Ureter (tissue), 1 donor: ENCODE results near the gene ZBTB7C. TPM values are rescaled to one million over a fixed set of nuclear protein-coding genes. Genes with fewer than 3 reads are reported as not detected.

Experiments
- DNase-seq: peaks from one replicate; pipeline ENCODE4 v3.0.0-alpha.2; 2020; ENCODE audit warnings: low spot score
- total RNA-seq: library from RNA; stranded (reverse); gene quantifications from one replicate; pipeline ENCODE4 v1.2.4, GENCODE V29; 2023
- donor health status: DM: yes; HTN: yes; CAD: no.

Gene ZBTB7C
- total RNA-seq, 1 donor from 2014 or later: 72.1 TPM

DNA sequence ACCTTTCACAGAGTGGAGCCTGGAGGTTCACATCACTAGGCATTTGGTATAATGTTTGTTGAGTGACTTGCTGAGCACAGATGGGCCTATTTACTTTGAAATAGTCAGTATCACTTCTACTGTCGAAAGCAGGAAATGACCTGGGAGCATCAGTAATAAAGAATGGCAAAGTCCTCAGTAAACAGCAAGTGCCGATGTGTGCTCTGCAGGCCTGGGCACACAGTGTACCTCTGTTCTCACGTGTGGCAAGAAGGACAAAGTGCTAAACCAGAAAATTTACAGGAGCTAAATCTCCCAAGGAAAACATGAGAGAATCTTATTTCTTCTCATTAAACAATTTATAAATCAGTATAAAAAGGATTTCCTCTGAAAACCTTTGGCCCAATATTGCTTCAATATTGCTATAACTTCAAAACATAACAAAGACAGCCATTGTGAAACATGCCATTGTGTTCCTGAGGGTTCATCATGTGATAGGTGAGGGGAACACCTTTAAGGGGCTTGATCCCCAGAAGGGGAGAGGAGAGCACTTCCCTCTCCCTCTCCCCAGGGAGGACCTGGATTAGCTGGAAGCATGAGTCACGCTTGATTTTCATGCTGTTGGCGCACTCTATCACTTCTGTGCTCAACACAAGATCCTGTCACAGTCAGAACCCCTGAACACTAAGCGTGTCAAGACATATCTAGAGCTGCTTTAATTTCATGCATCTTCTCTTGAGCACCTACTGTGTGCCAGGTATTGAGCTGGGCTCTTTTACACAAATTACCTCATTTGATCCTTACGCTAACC lies 347.2 kb downstream of the ZBTB7C start:
- DNase-seq: no peak

DNA sequence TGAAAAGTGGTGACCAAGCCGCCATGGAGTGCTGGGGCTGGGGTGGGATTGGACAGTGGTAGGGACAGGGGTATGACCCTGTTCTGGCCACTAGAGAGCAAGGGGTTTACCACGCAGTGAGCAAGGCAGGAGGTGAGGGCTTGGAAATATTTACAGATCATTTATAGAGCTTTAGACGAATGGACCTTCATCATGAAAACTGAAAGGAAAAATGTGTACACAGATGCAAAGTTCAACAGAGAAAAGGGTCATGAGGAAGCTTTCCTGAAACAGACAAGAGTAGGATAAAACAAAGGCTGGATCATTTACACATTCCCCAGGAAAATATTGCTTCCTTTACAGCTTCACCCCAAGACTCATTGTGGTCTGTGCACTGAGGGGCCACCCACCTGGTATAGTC lies 348.2 kb downstream of the ZBTB7C start:
- no peak for DNase-seq

GRCh38 chr18:48060346-48060745 lies 348.8 kb downstream of the ZBTB7C start:
- DNase-seq: no peak

DNA sequence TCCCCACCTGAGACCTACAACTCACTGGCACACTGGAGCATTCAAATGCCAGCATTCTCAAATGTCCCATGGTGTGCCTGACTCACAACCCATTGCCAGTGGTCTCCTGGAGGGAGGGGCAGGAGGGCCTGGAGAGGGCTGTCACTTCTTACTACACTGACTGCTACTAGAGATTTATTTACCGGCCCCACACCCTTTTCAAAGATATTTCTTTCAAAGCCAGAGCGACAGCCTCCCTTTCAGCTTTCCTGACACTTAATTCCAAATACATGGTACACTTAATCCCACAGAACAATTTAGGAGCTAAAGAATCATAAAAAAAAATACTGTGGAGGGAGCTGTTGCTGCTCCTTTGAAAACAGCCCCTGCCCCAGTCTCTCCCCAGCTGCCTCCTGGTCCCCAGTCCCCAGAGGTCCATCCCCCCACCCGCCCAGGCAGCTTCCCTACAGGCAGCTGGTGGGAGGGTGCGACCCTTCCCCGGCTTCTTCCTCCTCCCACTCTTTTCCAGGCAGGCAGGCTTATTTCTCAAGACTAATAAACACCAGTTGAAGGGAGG lies 349.6 kb downstream of the ZBTB7C start:
- DNase-seq: no peak

GRCh38 chr18:48058486-48058885 lies 350.7 kb downstream of the ZBTB7C start:
- no peak for DNase-seq

GRCh38 chr18:48057018-48057417 lies 352.2 kb downstream of the ZBTB7C start:
- DNase-seq: no peak

GRCh38 chr18:48055351-48055750 lies 353.8 kb downstream of the ZBTB7C start:
- no peak for DNase-seq

- peak; percentile 81 for DNase-seq
Observed at GRCh38 chr18:48053881-48054816, 355.0 kb downstream of the ZBTB7C start.

DNA sequence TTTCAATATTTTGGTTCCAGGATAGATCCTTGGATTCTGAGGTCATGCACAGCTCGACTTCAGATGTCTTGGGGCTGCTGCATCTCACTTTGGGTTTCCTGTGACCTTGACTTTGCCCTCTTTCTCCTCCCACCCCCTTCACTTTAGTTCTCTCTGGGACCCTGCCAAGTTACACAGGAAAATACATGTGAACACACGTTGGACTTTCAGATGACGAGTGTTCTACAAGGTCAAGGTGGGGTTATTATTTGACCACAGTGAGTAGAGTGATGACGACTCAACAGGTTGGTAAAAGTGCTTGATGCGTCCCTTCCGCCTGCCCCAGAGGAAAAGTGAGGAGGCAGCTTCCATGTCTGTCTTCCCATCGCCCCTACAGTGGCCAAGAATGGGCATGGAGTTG lies 356.3 kb downstream of the ZBTB7C start:
- no peak for DNase-seq

GRCh38 chr18:48051945-48052840 lies 357.0 kb downstream of the ZBTB7C start:
- no peak for DNase-seq

- peak; percentile 76 for DNase-seq
Observed at GRCh38 chr18:48050176-48050575, 359.0 kb downstream of the ZBTB7C start.

GRCh38 chr18:48049757-48050156 lies 359.4 kb downstream of the ZBTB7C start:
- no peak for DNase-seq

DNA sequence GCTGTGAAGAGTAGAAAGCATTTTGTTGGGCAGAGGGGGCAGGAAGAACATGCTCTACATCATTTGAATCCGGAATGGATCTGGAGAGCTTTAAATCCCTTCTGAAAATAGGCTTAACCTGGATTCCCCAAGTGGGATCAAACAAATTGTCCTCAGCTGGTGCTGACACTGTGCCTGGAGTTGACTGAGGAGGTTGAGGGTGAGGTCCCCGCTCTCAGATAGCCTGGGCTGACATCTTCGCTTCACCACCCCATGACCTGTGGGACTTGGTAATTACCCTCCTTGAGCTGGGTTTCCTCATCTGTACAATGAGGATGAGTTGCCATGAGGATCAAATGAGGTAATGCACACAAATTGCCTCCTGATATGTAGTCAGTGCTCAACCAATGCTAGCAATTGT lies 360.9 kb downstream of the ZBTB7C start:
- DNase-seq: no peak

DNA sequence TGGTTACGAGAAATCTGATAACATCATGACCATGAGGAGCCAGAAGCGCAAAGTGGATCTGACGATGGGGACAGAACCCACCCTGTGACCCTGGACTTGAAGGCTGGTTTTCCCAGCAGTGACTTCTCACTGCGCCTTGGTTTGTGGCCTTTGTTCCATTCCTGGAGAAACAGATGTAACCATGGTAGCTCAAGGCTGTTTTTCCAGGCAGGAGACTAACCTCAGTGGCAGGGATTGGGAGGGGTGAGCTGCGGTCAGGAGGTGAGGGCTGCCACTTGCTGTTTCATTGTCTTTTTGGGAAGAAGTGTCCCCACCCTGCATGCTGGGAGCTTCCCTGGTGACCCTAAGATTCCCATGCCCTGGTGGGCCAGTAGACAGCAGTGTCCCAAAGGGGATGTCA lies 362.3 kb downstream of the ZBTB7C start:
- no peak for DNase-seq

DNA sequence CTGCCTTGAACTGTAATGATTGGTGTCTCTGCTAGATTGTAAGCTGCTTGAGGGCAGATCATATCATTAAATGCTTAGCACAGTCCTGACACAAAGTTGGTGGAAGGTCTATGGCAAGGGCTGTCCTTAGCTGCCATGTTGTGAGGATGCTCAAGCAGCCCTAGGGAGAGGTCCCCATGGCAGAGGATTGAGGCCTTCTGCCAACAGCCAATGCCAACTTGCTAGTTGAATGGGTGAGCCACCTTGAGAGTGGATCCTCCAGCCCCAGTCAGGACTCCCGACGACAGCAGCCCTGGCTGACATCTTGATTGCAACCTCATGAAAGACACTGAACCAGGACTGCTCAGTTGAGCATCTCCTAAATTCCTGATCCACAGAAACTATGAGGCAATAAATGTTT lies 363.4 kb downstream of the ZBTB7C start:
- DNase-seq: no peak

DNA sequence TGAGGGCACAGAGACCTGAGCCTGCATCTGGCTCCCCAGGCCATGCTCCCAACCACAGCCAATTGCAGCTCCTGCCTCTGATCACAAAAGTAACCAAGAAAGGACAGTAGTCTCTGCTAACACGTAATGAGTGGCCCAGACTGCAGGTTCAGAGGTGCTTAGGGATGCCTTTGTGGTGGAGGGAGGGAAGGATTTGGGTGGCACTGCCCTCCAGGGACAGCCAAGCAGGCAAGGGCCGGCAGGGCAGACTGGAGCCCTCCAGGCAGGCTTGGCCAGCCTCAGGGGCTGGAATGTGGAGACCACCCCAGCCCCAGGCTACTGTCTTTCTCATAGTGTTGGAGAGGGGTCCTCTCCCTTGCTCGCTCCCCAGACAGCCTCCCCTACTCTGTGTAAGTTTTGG lies 364.2 kb downstream of the ZBTB7C start:
- no peak for DNase-seq

GRCh38 chr18:48043166-48043565 lies 366.0 kb downstream of the ZBTB7C start:
- no peak for DNase-seq

- DNase-seq: no peak
Observed at GRCh38 chr18:48042431-48042830, 366.8 kb downstream of the ZBTB7C start.

GRCh38 chr18:48040457-48041110 lies 368.6 kb downstream of the ZBTB7C start:
- no peak for DNase-seq

GRCh38 chr18:48039769-48040215 lies 369.4 kb downstream of the ZBTB7C start:
- no peak for DNase-seq

DNA sequence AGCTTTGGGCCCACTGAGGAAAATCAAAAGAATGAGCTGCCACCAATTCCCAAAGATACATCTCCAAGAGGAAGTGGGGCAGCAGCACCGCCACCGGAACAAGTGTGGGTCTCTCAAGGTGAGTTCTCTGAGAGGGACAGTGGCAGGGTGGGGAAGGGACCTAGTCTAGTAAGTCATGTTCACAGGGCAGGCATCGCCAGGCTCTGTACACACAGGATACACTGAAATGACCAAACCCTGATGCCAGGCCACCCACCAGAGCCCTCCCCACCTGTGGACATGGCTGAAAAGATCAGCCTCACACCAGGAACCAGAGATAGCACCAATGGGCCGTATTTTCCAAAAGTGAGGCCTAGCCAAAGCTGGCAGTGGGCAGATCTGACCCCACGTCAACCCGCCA lies 370.5 kb downstream of the ZBTB7C start:
- peak; percentile 30 for DNase-seq
